ENCODE data around the gene FOSB.

- TF ChIP-seq CTCF (IDR thresholded peaks at IDR 0.05; ENCODE audit: extremely low read depth in 1 of 2, insufficient read depth in 1 of 2, low read depth in 1 of 2, low read length in 2 of 2) (no peak), MAX (IDR thresholded peaks at IDR 0.05; ENCODE audit: insufficient read depth, insufficient read length) (no peak), MYC (IDR thresholded peaks at IDR 0.05; ENCODE audit: low read depth, low read length) (no peak), POLR2AphosphoS5 (IDR thresholded peaks at IDR 0.05; ENCODE audit: insufficient read depth, low read depth, low read length) (no peak), POLR2A (IDR thresholded peaks at IDR 0.05; ENCODE audit: low read depth, low read length) (no peak), EZH2 (IDR thresholded peaks at IDR 0.05; ENCODE audit: borderline replicate concordance, low read depth, low read length, severe bottlenecking) (no peak), FOS (IDR thresholded peaks at IDR 0.05; ENCODE audit: borderline replicate concordance, insufficient read depth, low read length) (no peak), JUN (IDR thresholded peaks at IDR 0.05; ENCODE audit: borderline replicate concordance, insufficient read depth, insufficient read length, low read depth) (no peak)
Measured at GRCh38 chr19:45469945-45470761, 2.4 kb downstream of the FOSB start.

Measured in endothelial cell of umbilical vein (primary cell).